ENCODE measurements around the gene SERPING1.

Gene SERPING1

DNA sequence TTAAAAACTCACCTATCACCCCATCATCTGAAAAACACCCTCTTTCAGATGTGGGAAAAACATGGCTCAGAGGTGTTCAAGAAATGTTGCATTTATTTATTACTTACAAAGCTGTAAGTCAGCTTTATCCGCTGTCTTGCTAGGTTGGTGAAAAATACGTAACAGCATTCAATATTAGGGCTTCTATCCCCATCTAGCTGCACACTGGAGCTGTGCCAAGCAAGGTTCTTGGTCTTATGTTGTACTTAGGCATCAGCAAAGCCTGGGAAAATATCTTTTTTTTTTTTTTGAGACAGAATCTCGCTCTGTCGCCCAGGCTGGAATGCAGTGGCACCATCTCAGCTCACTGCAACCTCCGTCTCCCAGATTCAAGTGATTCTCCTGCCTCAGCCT is 7.5 kb downstream of the SERPING1 start:
- Histone ChIP-seq H3K4me3 (ENCODE audit: low read length) (no peak overlapping the region), H3K9me2 (replicated peaks; ENCODE audit: insufficient read depth, low read length) (no peaks in the 10 kb centered on the region), H3K4me2 (ENCODE audit: low read depth, low read length) (no peak overlapping the region), H3K9me3 (replicated peaks; ENCODE audit: insufficient read depth, low read length) (no peaks in the 10 kb centered on the region), H3K36me3 (replicated peaks; ENCODE audit: insufficient read depth, low read length) (no peaks in the 10 kb centered on the region), H3K27ac (ENCODE audit: low read length) (no peak overlapping the region), H4K20me1 (ENCODE audit: insufficient read depth, low read length) (no peaks in the 10 kb centered on the region), H3K27me3 (replicated peaks; ENCODE audit: insufficient read depth, low read length) (no peaks in the 10 kb centered on the region), H2AFZ (ENCODE audit: low read length) (no peak overlapping the region), H3K4me1 (ENCODE audit: low read length) (no peaks in the 10 kb centered on the region), H3K9ac (ENCODE audit: low read length) (no peak overlapping the region), H3K79me2 (ENCODE audit: low read length) (no peaks in the 10 kb centered on the region), H3F3A (ENCODE audit: insufficient read depth, low read length) (no peaks in the 10 kb centered on the region)
- TF ChIP-seq CTCF (IDR thresholded peaks at IDR 0.05; ENCODE audit: low read length), result no peak
- TF ChIP-seq EZH2 (optimal IDR thresholded peaks at IDR 0.05; ENCODE audit: low read depth, low read length), result no peak
- TF ChIP-seq EZH2phosphoT487 (IDR thresholded peaks at IDR 0.05; ENCODE audit: low read length), result no peak
- DNase-seq, result no peak

DNA sequence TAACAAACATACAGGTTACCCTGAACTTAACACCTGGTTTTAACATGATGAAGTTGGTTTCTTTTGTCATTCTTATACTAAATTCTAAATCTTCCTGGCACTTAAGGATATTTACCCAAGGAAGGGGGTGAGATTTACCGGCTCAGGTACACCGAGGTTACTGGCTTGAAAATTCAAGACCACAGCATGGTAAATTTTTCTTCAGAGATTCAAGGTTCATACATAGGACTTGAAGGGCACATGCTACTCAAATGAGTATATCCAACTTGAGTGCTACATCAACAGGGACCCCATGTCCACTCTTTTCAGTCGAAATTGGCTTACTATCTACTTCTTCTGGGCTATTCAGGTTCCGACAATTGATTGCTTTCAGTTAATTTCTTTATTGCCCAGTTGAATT is 12.7 kb downstream of the SERPING1 start:
- no peaks in the 10 kb centered on the region for H4K20me1 ChIP-seq (ENCODE audit: insufficient read depth, low read length)
- H3K4me3 ChIP-seq (ENCODE audit: low read length), result no peak overlapping the region
- no peaks in the 10 kb centered on the region for H3K36me3 ChIP-seq (replicated peaks; ENCODE audit: insufficient read depth, low read length)
- TF ChIP-seq EZH2phosphoT487 (IDR thresholded peaks at IDR 0.05; ENCODE audit: low read length) (no peak), CTCF (IDR thresholded peaks at IDR 0.05; ENCODE audit: low read length) (no peak), EZH2 (optimal IDR thresholded peaks at IDR 0.05; ENCODE audit: low read depth, low read length) (no peak)
- no peaks in the 10 kb centered on the region for H3K4me1 ChIP-seq (ENCODE audit: low read length)
- no peak overlapping the region for H3K27ac ChIP-seq (ENCODE audit: low read length)
- H3K9ac ChIP-seq (ENCODE audit: low read length), result no peak overlapping the region
- H3K27me3 ChIP-seq (replicated peaks; ENCODE audit: insufficient read depth, low read length), result no peaks in the 10 kb centered on the region
- no peaks in the 10 kb centered on the region for H3K9me2 ChIP-seq (replicated peaks; ENCODE audit: insufficient read depth, low read length)
- DNase-seq, result no peak
- no peak overlapping the region for H2AFZ ChIP-seq (ENCODE audit: low read length)
- H3F3A ChIP-seq (ENCODE audit: insufficient read depth, low read length), result no peaks in the 10 kb centered on the region
- no peaks in the 10 kb centered on the region for H3K79me2 ChIP-seq (ENCODE audit: low read length)
- H3K4me2 ChIP-seq (ENCODE audit: low read depth, low read length), result no peak overlapping the region
- no peaks in the 10 kb centered on the region for H3K9me3 ChIP-seq (replicated peaks; ENCODE audit: insufficient read depth, low read length)

DNA sequence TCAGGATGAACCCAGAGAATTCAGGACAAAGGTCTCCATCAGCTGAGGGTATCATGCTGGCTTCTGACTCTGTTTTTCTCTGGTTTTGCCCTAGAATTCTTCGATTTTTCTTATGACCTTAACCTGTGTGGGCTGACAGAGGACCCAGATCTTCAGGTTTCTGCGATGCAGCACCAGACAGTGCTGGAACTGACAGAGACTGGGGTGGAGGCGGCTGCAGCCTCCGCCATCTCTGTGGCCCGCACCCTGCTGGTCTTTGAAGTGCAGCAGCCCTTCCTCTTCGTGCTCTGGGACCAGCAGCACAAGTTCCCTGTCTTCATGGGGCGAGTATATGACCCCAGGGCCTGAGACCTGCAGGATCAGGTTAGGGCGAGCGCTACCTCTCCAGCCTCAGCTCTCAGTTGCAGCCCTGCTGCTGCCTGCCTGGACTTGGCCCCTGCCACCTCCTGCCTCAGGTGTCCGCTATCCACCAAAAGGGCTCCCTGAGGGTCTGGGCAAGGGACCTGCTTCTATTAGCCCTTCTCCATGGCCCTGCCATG is 16.8 kb downstream of the SERPING1 start:
- no peak for TF ChIP-seq CTCF (IDR thresholded peaks at IDR 0.05; ENCODE audit: low read length)
- no peak for TF ChIP-seq EZH2phosphoT487 (IDR thresholded peaks at IDR 0.05; ENCODE audit: low read length)
- no peak for TF ChIP-seq EZH2 (optimal IDR thresholded peaks at IDR 0.05; ENCODE audit: low read depth, low read length)

More for the DNA sequence above, 16.8 kb downstream of the SERPING1 start:
- Histone ChIP-seq H3K4me1 (ENCODE audit: low read length) (no peaks in the 10 kb centered on the region), H2AFZ (ENCODE audit: low read length) (no peak overlapping the region), H3K9me3 (replicated peaks; ENCODE audit: insufficient read depth, low read length) (no peaks in the 10 kb centered on the region), H3K9ac (ENCODE audit: low read length) (no peak overlapping the region), H3K4me3 (ENCODE audit: low read length) (no peak overlapping the region), H3K27me3 (replicated peaks; ENCODE audit: insufficient read depth, low read length) (no peaks in the 10 kb centered on the region), H3F3A (ENCODE audit: insufficient read depth, low read length) (no peaks in the 10 kb centered on the region), H4K20me1 (ENCODE audit: insufficient read depth, low read length) (no peaks in the 10 kb centered on the region), H3K79me2 (ENCODE audit: low read length) (no peaks in the 10 kb centered on the region), H3K4me2 (ENCODE audit: low read depth, low read length) (no peak overlapping the region), H3K27ac (ENCODE audit: low read length) (no peak overlapping the region), H3K36me3 (replicated peaks; ENCODE audit: insufficient read depth, low read length) (no peaks in the 10 kb centered on the region), H3K9me2 (replicated peaks; ENCODE audit: insufficient read depth, low read length) (no peaks in the 10 kb centered on the region)
- no peak for DNase-seq

All from MM.1S (cell line).